ENCODE results near the gene INPP4B.

Gene INPP4B

DNA sequence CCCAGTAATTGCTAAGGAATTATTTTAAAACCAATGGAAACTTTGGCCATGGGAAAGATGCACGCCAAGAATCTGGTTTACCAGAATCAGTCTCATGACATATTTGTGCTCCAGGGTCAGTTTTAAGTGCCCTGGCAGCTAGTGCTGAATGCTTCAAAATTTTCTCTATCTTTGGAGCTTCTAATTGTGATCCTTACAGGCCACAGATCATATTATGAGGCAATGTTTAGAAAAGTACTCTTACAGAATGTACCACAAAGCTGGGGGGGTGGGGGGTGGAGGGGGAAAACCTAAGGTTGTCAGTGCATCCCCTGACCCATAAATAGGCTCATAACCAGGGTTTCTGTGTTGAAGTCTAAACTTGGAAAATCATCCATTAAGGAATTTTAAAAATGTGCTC lies 514.5 kb downstream of the INPP4B start:
- no peak for DNase-seq

GRCh38 chr4:142331132-142331531 lies 515.0 kb downstream of the INPP4B start:
- no peak for DNase-seq

GRCh38 chr4:142330311-142330710 lies 515.8 kb downstream of the INPP4B start:
- DNase-seq = no peak

GRCh38 chr4:142329313-142329712 lies 516.8 kb downstream of the INPP4B start:
- no peak for DNase-seq

- DNase-seq = no peak
Measured at GRCh38 chr4:142326181-142326580, 519.9 kb downstream of the INPP4B start.

GRCh38 chr4:142324572-142324971 lies 521.5 kb downstream of the INPP4B start:
- DNase-seq = no peak

DNA sequence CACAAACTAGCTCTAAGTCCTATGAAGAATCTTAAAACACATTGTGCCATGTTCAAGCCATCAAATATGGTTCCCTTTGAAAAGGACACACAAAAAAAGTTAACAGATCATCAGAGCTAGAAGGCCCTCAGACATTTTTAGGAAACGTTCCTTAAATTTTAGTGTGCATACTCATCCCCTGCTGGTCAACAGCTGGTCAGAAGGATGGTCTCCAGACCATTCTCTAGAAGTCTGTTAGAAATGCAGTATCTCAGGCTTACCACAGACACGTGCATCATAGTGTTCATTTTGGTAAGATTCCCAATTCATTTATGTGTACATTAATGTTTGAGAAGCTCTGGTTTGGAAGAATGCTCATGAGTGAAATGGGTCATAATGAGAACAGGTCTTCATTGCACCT lies 523.1 kb downstream of the INPP4B start:
- no peak for DNase-seq

DNA sequence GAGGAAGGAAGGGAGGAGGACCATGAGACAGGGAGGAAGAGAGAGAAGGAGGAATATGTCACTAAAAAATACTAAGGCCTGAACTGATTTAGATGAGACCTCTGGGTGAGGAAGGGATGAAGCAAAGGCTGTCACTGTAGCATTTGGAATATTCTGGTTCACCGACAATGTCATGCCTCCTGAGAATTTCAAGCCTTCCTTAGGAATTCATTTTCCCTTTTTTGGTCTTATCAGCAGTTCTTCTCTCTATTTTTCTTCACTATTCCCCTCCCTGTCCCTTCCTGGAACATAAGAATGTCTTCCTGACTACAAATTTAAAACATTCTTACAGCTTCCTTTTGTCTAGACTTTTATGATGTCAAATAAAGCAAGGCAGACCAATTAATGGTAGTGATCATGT lies 527.8 kb downstream of the INPP4B start:
- no peak for DNase-seq

- no peak for DNase-seq
Measured at GRCh38 chr4:142316913-142317312, 529.2 kb downstream of the INPP4B start.

- DNase-seq = no peak
Measured at GRCh38 chr4:142316025-142316424, 530.1 kb downstream of the INPP4B start.

DNA sequence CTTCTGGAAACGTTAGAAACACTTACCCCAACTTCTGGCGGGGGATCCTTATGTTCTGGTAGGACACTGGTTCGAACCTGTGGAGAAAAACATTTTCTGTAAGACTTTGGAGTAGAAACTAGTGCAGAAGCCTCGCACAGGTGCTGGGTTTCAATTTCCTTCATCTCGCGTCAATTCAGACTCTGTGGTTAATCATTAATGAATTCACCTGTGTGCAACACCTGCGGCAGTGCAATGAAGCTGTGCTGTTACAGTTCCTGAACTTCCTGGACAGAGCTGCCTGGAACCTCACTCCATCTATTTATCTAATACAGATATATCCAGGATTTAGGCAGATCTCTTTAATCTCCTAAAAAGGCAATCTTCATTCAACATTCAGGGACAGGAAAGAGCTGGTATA lies 531.4 kb downstream of the INPP4B start:
- DNase-seq = no peak

- DNase-seq = no peak
Measured at GRCh38 chr4:142314247-142314646, 531.9 kb downstream of the INPP4B start.

GRCh38 chr4:142312391-142312790 lies 533.7 kb downstream of the INPP4B start:
- no peak for DNase-seq

- DNase-seq = no peak
Measured at GRCh38 chr4:142311916-142312315, 534.2 kb downstream of the INPP4B start.

GRCh38 chr4:142309772-142310171 lies 536.3 kb downstream of the INPP4B start:
- no peak for DNase-seq

DNA sequence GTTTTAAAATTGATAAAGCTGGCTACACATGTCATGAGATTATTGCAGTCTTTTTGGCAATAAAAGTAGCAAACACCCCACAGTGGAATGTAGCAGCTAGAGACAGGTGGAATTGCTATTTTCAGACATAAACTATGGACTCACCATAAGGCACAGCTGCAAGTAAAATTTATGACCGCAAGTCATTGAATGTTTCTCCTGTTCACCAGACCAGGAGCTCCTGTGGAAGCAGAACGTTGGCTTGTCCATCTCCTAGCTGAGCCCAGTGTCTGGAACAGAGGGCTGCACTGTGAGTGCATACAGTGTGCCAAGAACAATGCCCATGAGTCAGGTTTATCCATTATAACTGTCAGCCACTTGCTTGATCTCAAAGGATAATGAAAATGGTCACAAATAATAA lies 538.2 kb downstream of the INPP4B start:
- no peak for DNase-seq

DNA sequence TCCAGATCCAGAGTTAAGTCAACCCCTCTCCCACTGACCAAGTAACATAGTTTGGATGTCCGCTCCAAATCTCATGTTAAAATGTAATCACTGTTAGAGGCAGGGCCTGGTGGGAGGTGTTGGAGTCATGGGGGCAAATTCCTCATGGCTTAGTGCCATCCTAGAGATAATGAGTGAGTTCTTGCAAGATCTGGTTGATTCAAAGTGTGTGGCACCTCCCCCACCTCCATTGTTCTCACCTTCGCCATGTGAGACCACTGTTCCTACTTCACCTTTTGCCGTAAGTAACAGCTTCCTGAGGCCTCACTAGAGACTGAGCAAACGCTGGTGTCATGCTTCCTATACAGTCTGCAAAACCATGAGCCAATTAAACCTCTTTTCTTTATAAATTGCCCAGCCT lies 548.8 kb downstream of the INPP4B start:
- DNase-seq = no peak

- DNase-seq = no peak
Measured at GRCh38 chr4:142293536-142293935, 552.6 kb downstream of the INPP4B start.

DNA sequence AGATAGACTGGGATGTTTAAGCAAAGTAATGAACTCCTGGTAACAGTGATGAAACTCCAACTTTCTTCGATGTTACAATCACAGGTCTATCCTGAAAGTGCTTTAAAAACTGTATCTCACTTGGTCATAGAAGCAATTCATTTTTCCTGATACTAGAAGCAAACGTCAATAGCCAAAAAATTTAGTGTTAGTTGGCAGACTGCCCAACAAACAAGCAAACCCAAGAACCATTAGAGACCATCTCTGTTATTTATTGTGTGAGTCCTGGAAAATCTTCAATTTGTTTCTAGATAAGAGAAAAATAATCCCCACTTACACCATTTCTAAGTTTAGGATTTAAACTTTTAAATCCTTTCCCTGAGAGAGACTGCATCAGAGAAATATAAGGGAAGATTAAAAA lies 553.9 kb downstream of the INPP4B start:
- DNase-seq = no peak

- no peak for DNase-seq
Measured at GRCh38 chr4:142291299-142292050, 554.6 kb downstream of the INPP4B start.

DNA sequence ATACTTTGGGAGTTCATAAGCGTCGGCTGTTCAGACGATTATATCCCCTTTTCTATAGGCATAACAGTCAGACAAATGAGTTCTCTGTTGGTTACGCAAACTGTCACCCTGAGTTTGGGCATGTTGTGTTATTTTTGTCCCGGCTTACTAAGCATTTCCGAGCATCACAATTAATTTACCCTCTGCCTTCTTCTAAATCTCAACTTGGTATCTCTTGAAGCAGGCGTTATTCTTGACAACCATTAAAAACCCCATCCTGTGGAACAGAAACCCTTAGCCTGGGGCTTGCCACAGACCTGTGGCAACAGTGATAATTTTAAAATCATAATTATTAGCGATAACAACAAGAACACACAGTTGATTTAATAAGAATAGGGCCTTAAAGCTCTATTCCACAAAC lies 558.7 kb downstream of the INPP4B start:
- DNase-seq = no peak

DNA sequence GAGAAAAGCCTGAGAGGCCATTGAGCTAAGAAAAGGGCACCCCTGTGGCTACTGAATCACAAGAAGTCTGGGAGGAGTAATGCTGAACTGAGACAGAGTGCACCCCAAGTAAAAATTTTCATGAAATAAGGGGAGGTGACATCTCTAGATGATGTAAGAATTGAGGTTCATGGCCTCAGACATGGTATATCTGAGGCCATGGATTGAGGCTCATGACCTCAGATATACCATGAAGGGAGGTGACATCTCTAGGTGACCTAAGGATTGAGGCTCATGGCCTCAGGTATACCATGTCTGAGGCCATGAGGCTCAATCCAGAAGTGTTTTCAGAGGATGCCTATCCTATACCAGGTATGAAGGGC lies 560.9 kb downstream of the INPP4B start:
- DNase-seq = no peak

- DNase-seq = no peak
Measured at GRCh38 chr4:142284402-142285221, 561.5 kb downstream of the INPP4B start.

DNA sequence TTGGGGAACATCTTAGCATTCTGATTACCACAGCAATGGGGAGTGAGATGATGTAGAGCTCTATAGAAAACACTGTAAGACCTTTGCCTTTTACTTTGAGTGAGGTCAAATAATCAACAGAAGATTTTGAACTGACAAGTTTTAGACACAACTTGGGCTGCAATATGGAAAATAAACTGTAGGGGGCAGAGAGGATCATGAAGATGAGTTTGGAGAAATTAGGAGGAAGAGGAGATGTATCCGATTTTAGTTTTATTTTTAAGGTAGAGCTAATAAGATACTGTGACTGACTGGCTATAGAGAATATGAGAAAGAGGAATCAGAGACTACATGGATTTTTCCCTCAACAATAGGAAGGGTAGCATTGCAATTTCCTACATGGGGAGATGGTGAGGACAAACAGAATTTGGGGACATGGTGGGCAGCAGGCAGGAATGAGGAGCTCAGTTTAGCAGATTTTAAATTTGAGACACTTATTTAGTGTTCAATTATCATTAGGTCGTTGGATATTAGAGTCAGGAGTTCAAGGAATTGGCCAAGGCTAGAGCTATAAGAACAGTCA lies 563.1 kb downstream of the INPP4B start:
- no peak for DNase-seq
